Keratinocyte (primary cell): Measurements from ENCODE around the gene KLHL25.

ENCODE experiments used
- CTCF ChIP-seq, 3 experiments: IDR thresholded peaks in 1 of 3; conservative IDR thresholded peaks in 1 of 3; optimal IDR thresholded peaks in 1 of 3; 2 replicates in 2 of 3; 3 replicates in 1 of 3; pipeline versions ENCODE3 to v1.5.1; 2011; ENCODE audit warnings: low read length in 3 of 3, mild to moderate bottlenecking in 3 of 3, moderate library complexity in 2 of 3, control low read depth in 1 of 3, inconsistent platforms in 1 of 3; ENCODE audit not compliant: insufficient read depth in 2 of 3; ENCODE audit errors: extremely low read depth in 1 of 3
- EZH2 ChIP-seq: IDR thresholded peaks from one replicate; pipeline ENCODE4 v1.6.1; 2012; ENCODE audit warnings: inconsistent platforms, mild to moderate bottlenecking, low read length, moderate library complexity

DNA sequence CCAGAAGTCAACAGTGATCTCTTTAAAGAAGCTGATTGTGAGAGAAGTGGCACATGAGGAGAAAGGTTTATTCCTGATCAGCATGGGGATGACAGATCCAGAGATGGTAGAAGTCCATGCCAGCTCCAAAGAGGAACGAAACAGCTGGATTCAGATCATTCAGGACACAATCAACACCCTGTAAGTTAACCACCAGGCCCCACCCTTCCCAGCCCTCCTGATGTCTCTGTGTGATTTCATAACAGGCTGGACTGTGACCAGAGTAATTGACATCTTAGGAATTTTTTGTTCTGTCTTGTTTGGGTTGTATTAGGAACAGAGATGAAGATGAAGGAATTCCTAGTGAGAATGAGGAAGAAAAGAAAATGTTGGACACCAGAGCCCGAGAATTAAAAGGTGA, 67.7 kb downstream of the KLHL25 start:
- TF ChIP-seq CTCF (optimal IDR thresholded peaks at IDR 0.05 in 1 of 3, IDR thresholded peaks at IDR 0.05 in 1 of 3, conservative IDR thresholded peaks at IDR 0.05 in 1 of 3; ENCODE audit: extremely low read depth in 1 of 3, insufficient read depth in 2 of 3, low read length in 3 of 3) (no peak), EZH2 (no peak)
